Brain pericyte (primary cell): ENCODE data around the gene OR2AG1.
"Not testable (repeated sequence)": the region's sequence is repeated elsewhere in the genome, so short reads cannot be mapped to it uniquely, and the experiment has no call there.

Experiments
- DNase-seq: peaks from one replicate; pipeline ENCODE4 v3.0.0-alpha.2; 2012; ENCODE audit warnings: low read depth, low spot score

The OR2AG1 gene

GRCh38 chr11:6790546-6790945 is 7.7 kb downstream of the OR2AG1 start:
- no peak for DNase-seq

- DNase-seq = no peak
Measured at GRCh38 chr11:6794639-6795038, 11.8 kb downstream of the OR2AG1 start.

- DNase-seq = no peak
Measured at GRCh38 chr11:6799402-6799801, 16.6 kb downstream of the OR2AG1 start, which contains the start of gene OR6A2. Gene OR6A2 (minus strand): TSS chr11:6799689. CDS start chr11:6795708, 3,981 bp downstream.

GRCh38 chr11:6801075-6801474 is 18.3 kb downstream of the OR2AG1 start:
- DNase-seq = not testable (repeated sequence)

- no peak for DNase-seq
Measured at GRCh38 chr11:6812390-6813005, 29.7 kb downstream of the OR2AG1 start.

- no peak for DNase-seq
Measured at GRCh38 chr11:6813656-6814055, 30.8 kb downstream of the OR2AG1 start.

- DNase-seq = no peak
Measured at GRCh38 chr11:6817694-6818093, 34.9 kb downstream of the OR2AG1 start.

- no peak for DNase-seq
Measured at GRCh38 chr11:6818967-6819366, 36.1 kb downstream of the OR2AG1 start.

- DNase-seq = no peak
Measured at GRCh38 chr11:6824136-6824823, 41.5 kb downstream of the OR2AG1 start.

- DNase-seq = no peak
Measured at GRCh38 chr11:6825231-6825744, 42.5 kb downstream of the OR2AG1 start.

GRCh38 chr11:6828103-6828502 is 45.3 kb downstream of the OR2AG1 start:
- no peak for DNase-seq

GRCh38 chr11:6833356-6833755 is 50.5 kb downstream of the OR2AG1 start:
- no peak for DNase-seq

- no peak for DNase-seq
Measured at GRCh38 chr11:6834021-6834420, 51.2 kb downstream of the OR2AG1 start.
